OCI-LY7 (cell line): ENCODE data around the gene ITGB7. TPM values are rescaled to one million over a fixed set of nuclear protein-coding genes. Genes with fewer than 3 reads are reported as not detected.

Source experiments
- BruUV-seq: library from RNA; stranded (reverse); fragments of 400-500 nt; replicated peaks from 2 replicates; lab custom pipeline; 2021; lab: Mats Ljungman, UMichigan
- CTCF ChIA-PET: fragments of 300-600 bp; sonication (Branson Sonifier 250); formaldehyde crosslinking; loops from one replicate; lab custom pipeline; 2022; ENCODE audit warnings: antibody characterized with exemption; ENCODE audit not compliant: unreplicated experiment; lab: Charles Lee
- POLR2A ChIA-PET: fragments of 300-600 bp; sonication (Branson Sonifier 250); formaldehyde crosslinking; loops from one replicate; lab custom pipeline; 2022; ENCODE audit warnings: antibody characterized with exemption; lab: Charles Lee
- DNase-seq: peaks from one replicate; pipeline ENCODE4 v3.0.0-alpha.2; 2015; ENCODE audit warnings: low spot score
- H2AFZ ChIP-seq: fragments of 200-600 bp; sonication (generic), shearing (Covaris generic); 2 replicates; pipeline ENCODE4 v1.6.1; 2014; ENCODE audit warnings: mild to moderate bottlenecking, antibody characterized with exemption, low read length, moderate library complexity
- H3K27ac ChIP-seq: fragments of 200-600 bp; sonication (generic); 2 replicates; pipeline ENCODE4 v1.5.1; 2014; ENCODE audit warnings: mixed run types, low read depth, mild to moderate bottlenecking, moderate library complexity, low read length, inconsistent platforms; ENCODE audit not compliant: poor library complexity, severe bottlenecking
- H3K36me3 ChIP-seq: fragments of 200-600 bp; sonication (generic); 2 replicates; pipeline ENCODE4 v1.6.1; 2014; ENCODE audit warnings: mild to moderate bottlenecking, antibody characterized with exemption, low read length, moderate library complexity, mixed read lengths; ENCODE audit not compliant: insufficient read depth
- H3K4me1 ChIP-seq: fragments of 200-600 bp; sonication (generic); 2 replicates; pipeline ENCODE4 v1.5.1; 2014; ENCODE audit warnings: mild to moderate bottlenecking, low read length; ENCODE audit not compliant: insufficient read depth, poor library complexity, severe bottlenecking
- H3K4me2 ChIP-seq: fragments of 200-600 bp; sonication (generic); 2 replicates; pipeline ENCODE4 v1.6.1; 2014; ENCODE audit warnings: mild to moderate bottlenecking, low read length
- H3K4me3 ChIP-seq: fragments of 200-600 bp; sonication (generic); 2 replicates; pipeline ENCODE4 v1.5.1; 2014; ENCODE audit warnings: mild to moderate bottlenecking, low read depth, low read length; ENCODE audit not compliant: poor library complexity, severe bottlenecking
- H3K79me2 ChIP-seq: fragments of 200-600 bp; sonication (generic); 2 replicates; pipeline ENCODE4 v1.6.1; 2016; ENCODE audit warnings: low read depth, mild to moderate bottlenecking, low read length, moderate library complexity, mixed read lengths; ENCODE audit not compliant: insufficient read depth
- H3K9me2 ChIP-seq: fragments of 200-600 bp; sonication (generic); 2 replicates; pipeline ENCODE4 v1.6.1; 2016; ENCODE audit warnings: mild to moderate bottlenecking, low read length, mixed read lengths; ENCODE audit not compliant: insufficient read depth
- H3K9me3 ChIP-seq: fragments of 200-600 bp; sonication (generic); 2 replicates; pipeline ENCODE4 v1.6.1; 2014; ENCODE audit warnings: mild to moderate bottlenecking, mixed run types, low read length, mixed read lengths
- H4K20me1 ChIP-seq: fragments of 200-600 bp; sonication (generic); 2 replicates; pipeline ENCODE4 v1.6.1; 2014; ENCODE audit warnings: mild to moderate bottlenecking, antibody characterized with exemption, low read length, moderate library complexity, mixed read lengths; ENCODE audit not compliant: insufficient read depth
- CTCF ChIP-seq: fragments of 200-600 bp; sonication (generic); conservative IDR thresholded peaks from 2 replicates; pipeline ENCODE4 v1.5.1; 2014; ENCODE audit warnings: mild to moderate bottlenecking, antibody characterized with exemption, low read length, moderate library complexity, mixed read lengths
- EZH2phosphoT487 ChIP-seq: fragments of 200-600 bp; sonication (generic); IDR thresholded peaks from 2 replicates; pipeline ENCODE4 v1.6.1; 2018; ENCODE audit warnings: low read depth, borderline replicate concordance, mild to moderate bottlenecking, mixed run types, antibody characterized with exemption, low read length, moderate library complexity, mixed read lengths
- intact Hi-C: fragments of 100-400 bp; cut with micrococcal nuclease; formaldehyde crosslinking; loops from one replicate; pipeline ENCODE4 v1.10.0; 2022; ENCODE audit not compliant: unreplicated experiment
- total RNA-seq, 2 experiments: library from RNA; depleted of rRNA in 1 of 2; stranded (reverse); fragments of >200 nt in 1 of 2; shearing (Covaris generic) in 1 of 2; gene quantifications; 2 replicates each; pipeline ENCODE4 v1.2.3, GENCODE V29; 2014 to 2022

Gene ITGB7
- total RNA-seq, 2 experiments from 2014 or later, result 51.7 to 207 TPM

GRCh38 chr12:53208435-53208834, 1.4 kb upstream of the ITGB7 start:
- H3K4me2 ChIP-seq, result peak overlapping the region; percentile 78
- BruUV-seq, result no TSS peak
- intact Hi-C loops, result loop anchor here (5.0 to 10.0 kb wide), 2 partner anchors 296 to 544 kb away; partner anchors contain the start of genes CISTR, NPFF and TARBP2
- TF ChIP-seq CTCF, result no peak
- no peak for TF ChIP-seq EZH2phosphoT487
- peaks cover 43% of the 10 kb centered on the region for H3K79me2 ChIP-seq
- H3K27ac ChIP-seq, result peak overlapping the region; percentile 67
- peak overlapping the region; percentile 37; the same call in 1 of the 2 replicates for H2AFZ ChIP-seq
- ChIA-PET POLR2A (interaction anchor here (0.7 to 4.6 kb wide), 13 partner anchors 9 to 171 kb away, joined by 3 to 43 read pairs (median 5); partner anchors contain the start of genes AAAS, ESPL1, PFDN5 and SP1), CTCF (interaction anchor here (0.6 to 1.5 kb wide), 3 partner anchors 49 to 202 kb away, joined by 3 to 6 read pairs (median 5); partner anchors contain the start of gene EIF4B)
- H3K4me3 ChIP-seq, result peak overlapping the region; percentile 50
- no peaks in the 10 kb centered on the region for H3K9me3 ChIP-seq
- peaks cover 18% of the 10 kb centered on the region; the same call in 1 of the 2 replicates for H3K36me3 ChIP-seq
- H3K9me2 ChIP-seq, result no peaks in the 10 kb centered on the region
- no peak for DNase-seq
- peaks cover 74% of the 10 kb centered on the region for H3K4me1 ChIP-seq
- H4K20me1 ChIP-seq, result no peaks in the 10 kb centered on the region

- H3K9me3 ChIP-seq, result no peaks in the 10 kb centered on the region
- H3K9me2 ChIP-seq, result no peaks in the 10 kb centered on the region
- DNase-seq, result peak; percentile 74
- ChIA-PET POLR2A (interaction anchor here (0.6 to 4.6 kb wide), 5 partner anchors 19 to 89 kb away, joined by 3 to 43 read pairs (median 3); partner anchors contain the start of genes ESPL1 and PFDN5), CTCF (no interaction called here)
- TF ChIP-seq CTCF, result no peak
- no peak for TF ChIP-seq EZH2phosphoT487
- peak overlapping the region; percentile 86 for H3K4me2 ChIP-seq
- H3K4me1 ChIP-seq, result peaks cover 79% of the 10 kb centered on the region
- peaks cover 63% of the 10 kb centered on the region for H3K79me2 ChIP-seq
- intact Hi-C loops, result loop anchor here (5.0 to 10.0 kb wide), 2 partner anchors 299 to 546 kb away; partner anchors contain the start of genes CISTR, NPFF and TARBP2
- H3K27ac ChIP-seq, result peak overlapping the region; percentile 98
- BruUV-seq, result TSS peak; percentile 93
- no peaks in the 10 kb centered on the region for H4K20me1 ChIP-seq
- H2AFZ ChIP-seq, result no peak overlapping the region
- peak overlapping the region; percentile 83 for H3K4me3 ChIP-seq
- H3K36me3 ChIP-seq, result peaks cover 14% of the 10 kb centered on the region; the same call in 1 of the 2 replicates
These were observed 1.2 kb downstream of the ITGB7 start for GRCh38 chr12:53205747-53206419.
